ENCODE results near the gene GTF2A1L. TPM values are rescaled to one million over a fixed set of nuclear protein-coding genes. Genes with fewer than 3 reads are reported as not detected.

The GTF2A1L gene
- total and polyA plus RNA-seq, 4 donors: 0.02 to 0.67 TPM; not detected in 2

- TF ChIP-seq SP1 (IDR thresholded peaks at IDR 0.05) (no peak), HNF4G (IDR thresholded peaks at IDR 0.05) (no peak), GABPA (IDR thresholded peaks at IDR 0.05 in 1 of 2, conservative IDR thresholded peaks at IDR 0.05 in 1 of 2) (no peak), RAD21 (IDR thresholded peaks at IDR 0.05) (no peak), CTCF (IDR thresholded peaks at IDR 0.05; ENCODE audit: low read depth, low read length, missing input control) (no peak), ATF3 (IDR thresholded peaks at IDR 0.05) (no peak), ZBTB33 (IDR thresholded peaks at IDR 0.05) (no peak), YY1 (IDR thresholded peaks at IDR 0.05) (no peak)
- TF ChIP-seq, protein P1, sequence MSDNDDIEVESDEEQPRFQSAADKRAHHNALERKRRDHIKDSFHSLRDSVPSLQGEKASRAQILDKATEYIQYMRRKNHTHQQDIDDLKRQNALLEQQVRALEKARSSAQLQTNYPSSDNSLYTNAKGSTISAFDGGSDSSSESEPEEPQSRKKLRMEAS (IDR thresholded peaks at IDR 0.05): no peak
- no peak overlapping the region for H3K4me3 ChIP-seq (ENCODE audit: low read depth in 1 of 3, low read length in 3 of 3)
- no peaks in the 10 kb centered on the region for H3K9me3 ChIP-seq (ENCODE audit: control insufficient read depth in 4 of 4, low read length in 3 of 4)
- no peaks in the 10 kb centered on the region for H3K36me3 ChIP-seq (ENCODE audit: control insufficient read depth in 4 of 4, insufficient read depth in 3 of 4, low read depth in 1 of 4, low read length in 3 of 4)
- WGBS: 95% methylated on average over 3 of the region's 3 CpGs
- H3K4me1 ChIP-seq (ENCODE audit: control insufficient read depth in 4 of 4, insufficient read depth in 4 of 4, low read length in 3 of 4): no peaks in the 10 kb centered on the region
- H3K27ac ChIP-seq (ENCODE audit: low read depth in 1 of 2, low read length in 2 of 2): no peak overlapping the region
- no peak overlapping the region for H3K9ac ChIP-seq (ENCODE audit: low read depth in 1 of 2, low read length in 2 of 2)
- no peaks in the 10 kb centered on the region for H3K27me3 ChIP-seq (ENCODE audit: control insufficient read depth in 4 of 4, insufficient read depth in 4 of 4, low read length in 3 of 4)
- no peak for DNase-seq (ENCODE audit: low spot score)
These were observed 29.7 kb upstream of the GTF2A1L start for GRCh38 chr2:48587961-48588360.

DNA sequence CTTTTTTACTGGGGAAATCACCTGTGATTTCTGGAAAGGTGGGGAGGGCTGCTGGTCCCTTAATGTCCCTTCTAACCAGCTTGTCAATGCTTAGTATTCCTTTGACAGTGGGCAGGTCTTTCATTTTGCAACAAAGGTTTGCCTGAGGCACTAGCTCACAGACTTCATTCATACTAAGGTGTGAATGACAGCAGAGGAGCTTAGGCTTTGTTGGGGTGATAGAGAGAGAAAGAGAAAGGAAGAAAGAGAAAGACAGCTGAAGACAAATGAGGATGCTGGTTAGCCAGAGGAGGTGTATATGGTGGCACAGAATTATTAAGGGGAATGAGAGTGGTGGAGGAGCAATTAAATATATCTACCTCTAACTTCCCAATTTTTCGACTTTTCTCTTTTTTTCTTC, 28.9 kb upstream of the GTF2A1L start:
- Histone ChIP-seq H3K27ac (ENCODE audit: low read depth in 1 of 2, low read length in 2 of 2) (no peak overlapping the region), H3K36me3 (ENCODE audit: control insufficient read depth in 4 of 4, insufficient read depth in 3 of 4, low read depth in 1 of 4, low read length in 3 of 4) (no peaks in the 10 kb centered on the region), H3K27me3 (ENCODE audit: control insufficient read depth in 4 of 4, insufficient read depth in 4 of 4, low read length in 3 of 4) (no peaks in the 10 kb centered on the region), H3K9me3 (ENCODE audit: control insufficient read depth in 4 of 4, low read length in 3 of 4) (no peaks in the 10 kb centered on the region), H3K9ac (ENCODE audit: low read depth in 1 of 2, low read length in 2 of 2) (no peak overlapping the region), H3K4me3 (ENCODE audit: low read depth in 1 of 3, low read length in 3 of 3) (no peak overlapping the region), H3K4me1 (ENCODE audit: control insufficient read depth in 4 of 4, insufficient read depth in 4 of 4, low read length in 3 of 4) (no peaks in the 10 kb centered on the region)
- WGBS: 63% methylated on average over 1 of the region's 1 CpG
- TF ChIP-seq HNF4A (conservative IDR thresholded peaks at IDR 0.05) (no peak), ATF3 (IDR thresholded peaks at IDR 0.05) (no peak), TAF1 (conservative IDR thresholded peaks at IDR 0.05) (no peak), FOXA1 (IDR thresholded peaks at IDR 0.05) (no peak), JUND (IDR thresholded peaks at IDR 0.05) (no peak), RXRA (IDR thresholded peaks at IDR 0.05) (no peak), EGR1 (IDR thresholded peaks at IDR 0.05; ENCODE audit: low read depth in 2 of 2) (no peak)
- TF ChIP-seq, protein P2, sequence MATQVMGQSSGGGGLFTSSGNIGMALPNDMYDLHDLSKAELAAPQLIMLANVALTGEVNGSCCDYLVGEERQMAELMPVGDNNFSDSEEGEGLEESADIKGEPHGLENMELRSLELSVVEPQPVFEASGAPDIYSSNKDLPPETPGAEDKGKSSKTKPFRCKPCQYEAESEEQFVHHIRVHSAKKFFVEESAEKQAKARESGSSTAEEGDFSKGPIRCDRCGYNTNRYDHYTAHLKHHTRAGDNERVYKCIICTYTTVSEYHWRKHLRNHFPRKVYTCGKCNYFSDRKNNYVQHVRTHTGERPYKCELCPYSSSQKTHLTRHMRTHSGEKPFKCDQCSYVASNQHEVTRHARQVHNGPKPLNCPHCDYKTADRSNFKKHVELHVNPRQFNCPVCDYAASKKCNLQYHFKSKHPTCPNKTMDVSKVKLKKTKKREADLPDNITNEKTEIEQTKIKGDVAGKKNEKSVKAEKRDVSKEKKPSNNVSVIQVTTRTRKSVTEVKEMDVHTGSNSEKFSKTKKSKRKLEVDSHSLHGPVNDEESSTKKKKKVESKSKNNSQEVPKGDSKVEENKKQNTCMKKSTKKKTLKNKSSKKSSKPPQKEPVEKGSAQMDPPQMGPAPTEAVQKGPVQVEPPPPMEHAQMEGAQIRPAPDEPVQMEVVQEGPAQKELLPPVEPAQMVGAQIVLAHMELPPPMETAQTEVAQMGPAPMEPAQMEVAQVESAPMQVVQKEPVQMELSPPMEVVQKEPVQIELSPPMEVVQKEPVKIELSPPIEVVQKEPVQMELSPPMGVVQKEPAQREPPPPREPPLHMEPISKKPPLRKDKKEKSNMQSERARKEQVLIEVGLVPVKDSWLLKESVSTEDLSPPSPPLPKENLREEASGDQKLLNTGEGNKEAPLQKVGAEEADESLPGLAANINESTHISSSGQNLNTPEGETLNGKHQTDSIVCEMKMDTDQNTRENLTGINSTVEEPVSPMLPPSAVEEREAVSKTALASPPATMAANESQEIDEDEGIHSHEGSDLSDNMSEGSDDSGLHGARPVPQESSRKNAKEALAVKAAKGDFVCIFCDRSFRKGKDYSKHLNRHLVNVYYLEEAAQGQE (IDR thresholded peaks at IDR 0.05): no peak
- DNase-seq (ENCODE audit: low spot score): no peak
